ENCODE data around the gene CEPT1.

DNA sequence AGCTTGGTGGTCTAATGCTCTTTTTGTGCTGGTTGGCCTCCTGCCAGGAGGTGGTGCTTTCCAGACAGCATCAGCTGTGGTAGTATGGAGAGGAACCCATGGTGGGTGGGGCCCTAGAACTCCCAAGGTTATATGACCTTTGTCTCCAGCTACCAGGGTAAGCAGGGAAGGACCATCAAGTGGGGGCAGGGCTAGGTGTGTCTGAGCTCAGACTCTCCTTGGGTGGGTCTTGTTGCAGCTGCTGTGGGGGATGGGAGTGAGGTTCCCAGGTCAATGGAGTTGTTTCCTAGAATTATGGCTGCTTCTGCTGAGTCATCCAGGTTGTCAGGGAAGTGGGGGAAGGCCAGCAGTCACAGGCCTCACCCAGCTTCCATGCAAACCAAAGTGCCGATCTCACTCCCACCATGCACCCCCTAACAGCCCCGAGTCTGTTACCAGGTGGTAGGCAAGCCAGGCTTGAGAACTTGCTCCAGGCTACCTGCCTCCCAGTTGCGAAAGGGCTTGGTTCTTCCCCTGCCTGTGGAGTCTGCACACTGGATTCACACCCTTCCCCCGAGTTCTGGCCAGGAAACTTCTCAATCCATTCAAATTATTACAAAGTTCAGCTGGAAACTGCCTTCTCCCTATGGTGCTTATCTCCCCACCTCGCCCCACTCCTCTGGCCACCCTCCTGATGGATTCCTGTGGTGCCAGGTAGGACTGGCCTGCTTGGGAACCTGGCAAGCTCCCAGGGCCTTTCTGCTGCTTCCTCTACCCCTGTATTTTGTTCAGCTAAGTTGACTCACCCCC, 38.0 kb upstream of the CEPT1 start:
- TF ChIP-seq, protein P1, sequence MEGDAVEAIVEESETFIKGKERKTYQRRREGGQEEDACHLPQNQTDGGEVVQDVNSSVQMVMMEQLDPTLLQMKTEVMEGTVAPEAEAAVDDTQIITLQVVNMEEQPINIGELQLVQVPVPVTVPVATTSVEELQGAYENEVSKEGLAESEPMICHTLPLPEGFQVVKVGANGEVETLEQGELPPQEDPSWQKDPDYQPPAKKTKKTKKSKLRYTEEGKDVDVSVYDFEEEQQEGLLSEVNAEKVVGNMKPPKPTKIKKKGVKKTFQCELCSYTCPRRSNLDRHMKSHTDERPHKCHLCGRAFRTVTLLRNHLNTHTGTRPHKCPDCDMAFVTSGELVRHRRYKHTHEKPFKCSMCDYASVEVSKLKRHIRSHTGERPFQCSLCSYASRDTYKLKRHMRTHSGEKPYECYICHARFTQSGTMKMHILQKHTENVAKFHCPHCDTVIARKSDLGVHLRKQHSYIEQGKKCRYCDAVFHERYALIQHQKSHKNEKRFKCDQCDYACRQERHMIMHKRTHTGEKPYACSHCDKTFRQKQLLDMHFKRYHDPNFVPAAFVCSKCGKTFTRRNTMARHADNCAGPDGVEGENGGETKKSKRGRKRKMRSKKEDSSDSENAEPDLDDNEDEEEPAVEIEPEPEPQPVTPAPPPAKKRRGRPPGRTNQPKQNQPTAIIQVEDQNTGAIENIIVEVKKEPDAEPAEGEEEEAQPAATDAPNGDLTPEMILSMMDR (IDR thresholded peaks at IDR 0.05): no peak
- no peak for TF ChIP-seq POLR2A (IDR thresholded peaks at IDR 0.05)
- no peak for TF ChIP-seq EP300 (IDR thresholded peaks at IDR 0.05)

All from tibial nerve (tissue), 4 donors.